IMR-90 (cell line): ENCODE results near the gene MYT1.

Experiments
- BHLHE40 ChIP-seq: fragments of 150-350 bp; IDR thresholded peaks from 2 replicates; pipeline ENCODE4 v1.6.1; 2016; ENCODE audit warnings: mild to moderate bottlenecking, low read depth, low read length
- FOS ChIP-seq: fragments of 150-350 bp; IDR thresholded peaks from 2 replicates; pipeline ENCODE4 v1.6.1; 2016; ENCODE audit warnings: low read depth, low read length
- NFE2L2 ChIP-seq: fragments of 150-350 bp; IDR thresholded peaks from 2 replicates; pipeline ENCODE4 v1.6.1; 2016; ENCODE audit warnings: low read depth, mild to moderate bottlenecking, low read length
- POLR2A ChIP-seq: IDR thresholded peaks from 2 replicates; pipeline ENCODE4 v1.6.1; 2012; ENCODE audit warnings: mild to moderate bottlenecking, low read depth, low read length
- RCOR1 ChIP-seq: IDR thresholded peaks from 2 replicates; pipeline ENCODE4 v1.6.1; 2012; ENCODE audit warnings: mild to moderate bottlenecking, low read length, improper control_type of control experiment; ENCODE audit not compliant: insufficient replicate concordance
- RFX5 ChIP-seq: IDR thresholded peaks from 2 replicates; pipeline ENCODE4 v1.8.0; 2012; ENCODE audit warnings: low read depth, mild to moderate bottlenecking, low read length, moderate library complexity
- TF ChIP-seq, protein P1 (sequence below): conservative IDR thresholded peaks from 2 replicates; pipeline ENCODE4 v1.5.1; 2012; ENCODE audit warnings: mild to moderate bottlenecking, low read depth, low read length, improper control_type of control experiment

DNA sequence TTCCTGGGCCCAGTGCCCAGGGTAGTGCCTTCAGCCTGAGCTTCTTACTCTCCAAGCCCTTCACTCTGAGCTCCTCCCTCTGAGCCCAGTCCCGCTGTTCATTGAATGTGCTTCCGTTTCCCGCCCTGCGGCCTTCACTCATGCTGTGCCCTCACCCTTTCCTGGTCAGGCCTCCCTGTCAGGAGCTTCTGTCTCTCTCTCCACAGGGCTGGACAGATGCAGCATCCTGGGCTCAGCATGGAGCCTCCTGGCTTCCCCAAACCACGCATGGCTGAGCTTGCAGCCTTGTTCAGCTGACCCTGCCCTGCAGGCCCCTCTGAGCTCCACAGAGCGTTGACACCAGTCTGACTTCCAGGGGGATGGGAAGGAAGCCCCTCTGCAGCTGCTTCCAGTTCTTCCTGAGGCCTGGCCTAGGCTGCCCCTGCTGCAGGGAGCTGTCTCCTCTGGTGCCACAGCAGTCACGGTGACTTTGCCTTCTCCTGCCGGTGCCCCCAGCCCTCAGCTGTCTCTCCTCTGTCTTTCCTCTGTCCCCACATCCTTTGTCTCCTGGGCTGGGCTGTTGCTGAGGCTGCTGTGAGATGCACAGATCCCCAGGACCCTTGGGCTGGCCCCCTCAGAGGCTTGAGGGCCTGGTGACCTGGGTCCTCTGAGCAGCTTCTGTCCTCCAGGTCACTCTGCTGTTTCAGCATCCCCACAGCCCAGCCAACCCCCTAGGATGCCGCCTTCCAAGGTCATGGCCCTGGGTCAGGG lies 7.9 kb upstream of the MYT1 start:
- TF ChIP-seq, protein P1, sequence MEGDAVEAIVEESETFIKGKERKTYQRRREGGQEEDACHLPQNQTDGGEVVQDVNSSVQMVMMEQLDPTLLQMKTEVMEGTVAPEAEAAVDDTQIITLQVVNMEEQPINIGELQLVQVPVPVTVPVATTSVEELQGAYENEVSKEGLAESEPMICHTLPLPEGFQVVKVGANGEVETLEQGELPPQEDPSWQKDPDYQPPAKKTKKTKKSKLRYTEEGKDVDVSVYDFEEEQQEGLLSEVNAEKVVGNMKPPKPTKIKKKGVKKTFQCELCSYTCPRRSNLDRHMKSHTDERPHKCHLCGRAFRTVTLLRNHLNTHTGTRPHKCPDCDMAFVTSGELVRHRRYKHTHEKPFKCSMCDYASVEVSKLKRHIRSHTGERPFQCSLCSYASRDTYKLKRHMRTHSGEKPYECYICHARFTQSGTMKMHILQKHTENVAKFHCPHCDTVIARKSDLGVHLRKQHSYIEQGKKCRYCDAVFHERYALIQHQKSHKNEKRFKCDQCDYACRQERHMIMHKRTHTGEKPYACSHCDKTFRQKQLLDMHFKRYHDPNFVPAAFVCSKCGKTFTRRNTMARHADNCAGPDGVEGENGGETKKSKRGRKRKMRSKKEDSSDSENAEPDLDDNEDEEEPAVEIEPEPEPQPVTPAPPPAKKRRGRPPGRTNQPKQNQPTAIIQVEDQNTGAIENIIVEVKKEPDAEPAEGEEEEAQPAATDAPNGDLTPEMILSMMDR = no peak
- TF ChIP-seq BHLHE40 (no peak), NFE2L2 (no peak), POLR2A (no peak), RCOR1 (no peak), FOS (no peak), RFX5 (no peak)
